HCT116 (cell line): ENCODE measurements around the gene ALX3. TPM values are rescaled to one million over a fixed set of nuclear protein-coding genes. Genes with fewer than 3 reads are reported as not detected.

Experiments
- ATAC-seq: fragments of 200-7000 bp; cut with Tn5 transposase; 2 replicates; pipeline ENCODE4 v1.9.1; 2020; ENCODE audit warnings: mild to moderate bottlenecking, moderate library complexity
- BruUV-seq: library from RNA; stranded (reverse); fragments of 400-500 nt; replicated peaks from 2 replicates; lab custom pipeline; 2021; lab: Mats Ljungman, UMichigan
- CTCF ChIA-PET: fragments of 300-600 bp; sonication (Branson Sonifier 250); formaldehyde crosslinking; loops from one replicate; lab custom pipeline; 2021; ENCODE audit warnings: antibody characterized with exemption; lab: Charles Lee
- POLR2A ChIA-PET: fragments of 300-600, 350-600 bp; sonication (Branson Sonifier 250); formaldehyde crosslinking; loops from one replicate; lab custom pipeline; 2021; ENCODE audit warnings: antibody characterized with exemption; lab: Charles Lee
- RAD21 ChIA-PET, 2 experiments: fragments of 300-600 bp; sonication (Branson Sonifier 250); formaldehyde crosslinking; loops; one replicate each; lab custom pipeline; 2023; ENCODE audit warnings: low total read pairs in 2 of 2; ENCODE audit not compliant: uncharacterized antibody in 2 of 2, unreplicated experiment in 2 of 2, low non-redundant PET in 1 of 2; lab: Charles Lee
- DNase-seq: peaks from one replicate; pipeline ENCODE4 v3.0.0-alpha.2; 2010; ENCODE audit warnings: low read depth, low spot score
- H2AFZ ChIP-seq: fragments of 200-600 bp; shearing (Covaris generic), sonication (generic); 2 replicates; pipeline ENCODE4 v1.6.1; 2017; ENCODE audit warnings: low read depth, mixed run types, mixed read lengths, antibody characterized with exemption, low read length; ENCODE audit not compliant: poor library complexity, severe bottlenecking
- H3K27ac ChIP-seq: 2 replicates; pipeline ENCODE4 v1.5.1; 2012; ENCODE audit warnings: low read depth, low read length
- H3K27me3 ChIP-seq: fragments of 200-600 bp; sonication (generic); 2 replicates; pipeline ENCODE4 v1.6.1; 2016; ENCODE audit warnings: mixed run types, low read length, mixed read lengths; ENCODE audit not compliant: insufficient read depth
- H3K36me3 ChIP-seq, 2 experiments: fragments of 200-500 bp in 1 of 2; fragments of 200-600 bp in 1 of 2; sonication (Bioruptor generic) in 1 of 2; sonication (generic) in 1 of 2; 2 replicates each; pipeline versions ENCODE4 v1.5.1 to v1.6.1; 2014 to 2016; ENCODE audit warnings: low read length in 2 of 2, inconsistent platforms in 1 of 2, mixed read lengths in 1 of 2, mixed run types in 1 of 2; ENCODE audit not compliant: insufficient read depth in 2 of 2, control insufficient read depth in 1 of 2
- H3K4me1 ChIP-seq, 2 experiments: fragments of 200-600 bp in 1 of 2; sonication (generic) in 1 of 2; 2 replicates each; pipeline versions ENCODE4 v1.5.1 to v1.6.1; 2012 to 2017; ENCODE audit warnings: low read length in 2 of 2, inconsistent platforms in 1 of 2, mild to moderate bottlenecking in 1 of 2, mixed read lengths in 1 of 2, mixed run types in 1 of 2, moderate library complexity in 1 of 2; ENCODE audit not compliant: insufficient read depth in 2 of 2, control insufficient read depth in 1 of 2
- H3K4me2 ChIP-seq: fragments of 200-600 bp; sonication (generic); 2 replicates; pipeline ENCODE4 v1.6.1; 2017; ENCODE audit warnings: mixed run types, low read length, mixed read lengths
- H3K4me3 ChIP-seq, 2 experiments: fragments of 200-600 bp in 1 of 2; sonication (generic) in 1 of 2; replicated peaks in 1 of 2; 2 replicates each; pipeline ENCODE4 v1.5.1; 2011 to 2016; ENCODE audit warnings: low read length in 2 of 2, control low read depth in 1 of 2, low read depth in 1 of 2, mild to moderate bottlenecking in 1 of 2, mixed read lengths in 1 of 2, mixed run types in 1 of 2
- H3K79me2 ChIP-seq: fragments of 200-600 bp; sonication (generic); 2 replicates; pipeline ENCODE4 v1.6.1; 2017; ENCODE audit warnings: mild to moderate bottlenecking, mixed run types, low read length, moderate library complexity, mixed read lengths; ENCODE audit not compliant: insufficient read depth
- H3K9ac ChIP-seq: fragments of 200-600 bp; sonication (generic); 2 replicates; pipeline ENCODE4 v1.6.1; 2016; ENCODE audit warnings: low read length, mixed read lengths
- H3K9me2 ChIP-seq: fragments of 200-600 bp; sonication (generic), shearing (Covaris generic); 2 replicates; pipeline ENCODE4 v1.6.1; 2017; ENCODE audit warnings: mixed run types, mild to moderate bottlenecking, moderate library complexity; ENCODE audit not compliant: insufficient read depth
- H3K9me3 ChIP-seq, 2 experiments: fragments of 200-500 bp in 1 of 2; fragments of 200-600 bp in 1 of 2; sonication (Bioruptor generic) in 1 of 2; sonication (generic) in 1 of 2; 2 replicates each; pipeline ENCODE4 v1.6.1; 2014 to 2017; ENCODE audit warnings: low read length in 2 of 2, mixed read lengths in 2 of 2, inconsistent platforms in 1 of 2, low read depth in 1 of 2, mild to moderate bottlenecking in 1 of 2, mixed run types in 1 of 2, moderate library complexity in 1 of 2; ENCODE audit not compliant: control insufficient read depth in 1 of 2, insufficient read depth in 1 of 2
- H4K20me1 ChIP-seq: fragments of 200-600 bp; sonication (generic), shearing (Covaris generic); 2 replicates; pipeline ENCODE4 v1.6.1; 2017; ENCODE audit warnings: mixed run types, mild to moderate bottlenecking, moderate library complexity; ENCODE audit not compliant: insufficient read depth
- CBX3 ChIP-seq: IDR thresholded peaks from 2 replicates; pipeline ENCODE4 v1.6.1; 2012; ENCODE audit warnings: low read depth
- CEBPB ChIP-seq: IDR thresholded peaks from 2 replicates; pipeline ENCODE4 v1.6.1; 2012; ENCODE audit warnings: low read depth
- EZH2 ChIP-seq: fragments of 200-600 bp; sonication (generic); IDR thresholded peaks from 2 replicates; pipeline ENCODE4 v1.6.1; 2017; ENCODE audit warnings: antibody characterized with exemption, mixed run types
- FOSL1 ChIP-seq: IDR thresholded peaks from 2 replicates; pipeline ENCODE4 v1.6.1; 2012; ENCODE audit warnings: low read depth
- POLR2A ChIP-seq: IDR thresholded peaks from 2 replicates; pipeline ENCODE4 v1.7.0; 2011; ENCODE audit warnings: borderline replicate concordance; ENCODE audit not compliant: insufficient read depth, insufficient read length; ENCODE audit errors: extremely low read depth
- POLR2AphosphoS5 ChIP-seq: IDR thresholded peaks from 2 replicates; pipeline ENCODE4 v1.6.1; 2011; ENCODE audit warnings: mild to moderate bottlenecking, low read depth, low read length, moderate library complexity
- TCF7L2 ChIP-seq: IDR thresholded peaks from 2 replicates; pipeline ENCODE4 v1.7.0; 2011; ENCODE audit warnings: borderline replicate concordance, inconsistent platforms; ENCODE audit not compliant: insufficient read depth, insufficient read length; ENCODE audit errors: extremely low read depth
- intact Hi-C: fragments of 100-400 bp; cut with micrococcal nuclease; formaldehyde crosslinking; loops from 2 replicates; pipeline ENCODE4 v1.10.0; 2022
- total RNA-seq: library from RNA; stranded (reverse); gene quantifications from one replicate; pipeline ENCODE4 v1.2.1, GENCODE V29; 2021; ENCODE audit not compliant: unreplicated experiment
- TF ChIP-seq, protein P1 (sequence below): IDR thresholded peaks from 2 replicates; pipeline ENCODE4 v1.6.1; 2011; ENCODE audit warnings: mild to moderate bottlenecking, low read length, moderate library complexity; ENCODE audit not compliant: insufficient replicate concordance; ENCODE audit errors: extremely low read depth

The ALX3 gene
- total RNA-seq, 1 experiment from 2014 or later = not detected

DNA sequence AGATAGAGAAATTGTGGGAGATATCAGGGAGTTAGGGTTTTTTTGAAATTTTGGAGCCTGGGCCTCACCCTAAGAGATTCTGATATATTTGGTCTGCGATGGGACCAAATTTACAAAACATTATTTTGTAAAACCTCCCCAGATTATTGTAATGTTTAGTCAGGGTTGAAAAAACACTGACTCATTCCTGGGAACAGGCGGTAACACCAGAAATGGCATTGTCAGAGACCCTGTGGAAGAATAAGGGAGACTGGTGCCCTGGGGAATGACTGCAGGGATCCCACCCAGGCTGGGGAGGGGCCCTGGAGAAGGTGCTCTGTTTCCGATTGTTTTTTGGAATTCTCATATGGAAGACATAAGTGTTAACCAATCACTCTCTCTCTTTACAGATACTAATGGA lies 49.2 kb downstream of the ALX3 start:
- ATAC-seq = no peak
- no peaks in the 10 kb centered on the region for H3K79me2 ChIP-seq
- no peaks in the 10 kb centered on the region for H4K20me1 ChIP-seq
- TF ChIP-seq EZH2 = no peak
- no peak for TF ChIP-seq CBX3
- no peak for TF ChIP-seq CEBPB
- TF ChIP-seq TCF7L2 = no peak
- no peak for TF ChIP-seq POLR2AphosphoS5
- TF ChIP-seq, protein P1, sequence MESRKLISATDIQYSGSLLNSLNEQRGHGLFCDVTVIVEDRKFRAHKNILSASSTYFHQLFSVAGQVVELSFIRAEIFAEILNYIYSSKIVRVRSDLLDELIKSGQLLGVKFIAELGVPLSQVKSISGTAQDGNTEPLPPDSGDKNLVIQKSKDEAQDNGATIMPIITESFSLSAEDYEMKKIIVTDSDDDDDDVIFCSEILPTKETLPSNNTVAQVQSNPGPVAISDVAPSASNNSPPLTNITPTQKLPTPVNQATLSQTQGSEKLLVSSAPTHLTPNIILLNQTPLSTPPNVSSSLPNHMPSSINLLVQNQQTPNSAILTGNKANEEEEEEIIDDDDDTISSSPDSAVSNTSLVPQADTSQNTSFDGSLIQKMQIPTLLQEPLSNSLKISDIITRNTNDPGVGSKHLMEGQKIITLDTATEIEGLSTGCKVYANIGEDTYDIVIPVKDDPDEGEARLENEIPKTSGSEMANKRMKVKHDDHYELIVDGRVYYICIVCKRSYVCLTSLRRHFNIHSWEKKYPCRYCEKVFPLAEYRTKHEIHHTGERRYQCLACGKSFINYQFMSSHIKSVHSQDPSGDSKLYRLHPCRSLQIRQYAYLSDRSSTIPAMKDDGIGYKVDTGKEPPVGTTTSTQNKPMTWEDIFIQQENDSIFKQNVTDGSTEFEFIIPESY = no peak
- TF ChIP-seq FOSL1 = no peak
- TF ChIP-seq, all 23 proteins: peak for 0
- BruUV-seq = no TSS peak
- H2AFZ ChIP-seq = no peak overlapping the region
- intact Hi-C loops = loop anchor here (10.0 kb wide), 1 partner anchor 444 kb away; no protein-coding TSS in a partner anchor
- peaks cover 52 to 59% of the 10 kb centered on the region in 2 experiments for H3K36me3 ChIP-seq
- CTCF ChIA-PET = interaction anchor here (2.1 kb wide), 1 partner anchor 8 kb away, joined by 8 read pairs; no protein-coding TSS in a partner anchor
- H3K4me1 ChIP-seq = no peaks in the 10 kb centered on the region
- no peak overlapping the region for H3K27ac ChIP-seq
- H3K4me3 ChIP-seq = no peak overlapping the region
- POLR2A ChIA-PET = no interaction called here
- no peak for DNase-seq
- no peaks in the 10 kb centered on the region for H3K9me3 ChIP-seq
- RAD21 ChIA-PET = no interaction called here
- H3K4me2 ChIP-seq = no peak overlapping the region
- no peak overlapping the region for H3K9ac ChIP-seq
- H3K27me3 ChIP-seq = no peaks in the 10 kb centered on the region
- H3K9me2 ChIP-seq = no peaks in the 10 kb centered on the region

DNA sequence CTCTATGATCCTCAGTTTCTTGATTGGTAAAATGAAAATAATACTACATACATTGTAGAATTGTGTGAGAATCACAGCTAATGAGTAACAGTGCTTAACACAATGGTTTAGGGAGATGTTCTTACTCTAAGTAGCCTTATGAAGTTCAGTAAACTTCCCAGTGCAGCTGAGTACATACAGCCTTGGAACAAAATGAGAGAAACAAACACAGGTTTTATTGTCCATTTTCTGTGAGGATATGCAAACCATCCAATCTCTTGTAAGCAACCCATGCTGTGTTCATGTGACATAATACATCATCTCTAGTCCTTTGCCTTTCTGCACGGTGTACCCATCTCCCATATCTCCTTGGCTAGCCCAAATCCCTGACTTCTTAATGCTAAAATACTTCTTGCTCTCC lies 50.7 kb downstream of the ALX3 start:
- H3K9me2 ChIP-seq = no peaks in the 10 kb centered on the region
- H3K4me3 ChIP-seq = no peak overlapping the region
- no peaks in the 10 kb centered on the region for H3K79me2 ChIP-seq
- ChIA-PET CTCF (interaction anchor here (2.1 kb wide), 1 partner anchor 10 kb away, joined by 8 read pairs; no protein-coding TSS in a partner anchor), POLR2A (no interaction called here), RAD21 (no interaction called here)
- no peaks in the 10 kb centered on the region for H4K20me1 ChIP-seq
- H3K4me2 ChIP-seq = no peak overlapping the region
- H3K4me1 ChIP-seq = no peaks in the 10 kb centered on the region
- DNase-seq = no peak
- BruUV-seq = no TSS peak
- H3K27me3 ChIP-seq = no peaks in the 10 kb centered on the region
- H3K9me3 ChIP-seq = no peaks in the 10 kb centered on the region
- no peak overlapping the region for H2AFZ ChIP-seq
- H3K9ac ChIP-seq = no peak overlapping the region
- H3K27ac ChIP-seq = no peak overlapping the region
- TF ChIP-seq POLR2A = no peak
- TF ChIP-seq EZH2 = no peak
- H3K36me3 ChIP-seq = peaks cover 66 to 74% of the 10 kb centered on the region in 2 experiments
- no peak for ATAC-seq
- intact Hi-C loops = loop anchor here (10.0 kb wide), 1 partner anchor 445 kb away; no protein-coding TSS in a partner anchor
